Measurements from ENCODE around the gene PLXNA2. TPM values are rescaled to one million over a fixed set of nuclear protein-coding genes. Genes with fewer than 3 reads are reported as not detected.

The PLXNA2 gene
- total RNA-seq, 2 donors from 2014 or later: 44.5 to 51.6 TPM

GRCh38 chr1:208219659-208220282 is 24.4 kb downstream of the PLXNA2 start:
- intact Hi-C loops (cut with DNase I): no loop called here
- H3K27me3 ChIP-seq: no peaks in the 10 kb centered on the region
- 66 to 76% methylated on average over 12 to 15 of the region's 15 CpGs for WGBS, 2 donors
- ATAC-seq: peak; percentile 33
- H3K36me3 ChIP-seq (replicated peaks in 1 of 2; ENCODE audit: insufficient read depth in 1 of 2, low read depth in 2 of 2): peaks cover 0 to 15% of the 10 kb centered on the region in 2 donors
- peak overlapping the region in 2 of 4 donors; percentile 35 to 42 for H3K27ac ChIP-seq
- no peak overlapping the region for H3K4me3 ChIP-seq
- H3K9me3 ChIP-seq: no peaks in the 10 kb centered on the region
- H3K4me1 ChIP-seq: peaks cover 38% of the 10 kb centered on the region
- no peak for TF ChIP-seq POLR2A (IDR thresholded peaks at IDR 0.05)
- TF ChIP-seq CTCF (IDR thresholded peaks at IDR 0.05): no peak
- peak in 1 of 4 donors; percentile 35 for DNase-seq

GRCh38 chr1:208219098-208219658 is 25.0 kb downstream of the PLXNA2 start:
- Histone ChIP-seq H3K4me1 (peaks cover 38% of the 10 kb centered on the region), H3K9me3 (no peaks in the 10 kb centered on the region), H3K36me3 (replicated peaks in 1 of 2; ENCODE audit: insufficient read depth in 1 of 2, low read depth in 2 of 2) (peaks cover 0 to 18% of the 10 kb centered on the region in 2 donors), H3K4me3 (no peak overlapping the region), H3K27ac (peak overlapping the region in 2 of 4 donors; percentile 17 to 35), H3K27me3 (no peaks in the 10 kb centered on the region)
- no peak for DNase-seq
- TF ChIP-seq CTCF (IDR thresholded peaks at IDR 0.05): no peak
- TF ChIP-seq POLR2A (IDR thresholded peaks at IDR 0.05): no peak
- 89% methylated on average over 5 of the region's 5 CpGs for WGBS, 2 donors
- no peak for ATAC-seq
- intact Hi-C loops (cut with DNase I): no loop called here

- intact Hi-C loops (cut with DNase I): no loop called here
- peaks cover 0 to 18% of the 10 kb centered on the region in 2 donors for H3K36me3 ChIP-seq (replicated peaks in 1 of 2; ENCODE audit: insufficient read depth in 1 of 2, low read depth in 2 of 2)
- 72 to 79% methylated on average over 12 of the region's 12 CpGs for WGBS, 2 donors
- H3K27ac ChIP-seq: peak overlapping the region in 2 of 4 donors; percentile 12 to 35
- no peaks in the 10 kb centered on the region for H3K27me3 ChIP-seq
- DNase-seq: no peak
- no peak overlapping the region for H3K4me3 ChIP-seq
- H3K4me1 ChIP-seq: peaks cover 40% of the 10 kb centered on the region
- no peak for ATAC-seq
- TF ChIP-seq POLR2A (IDR thresholded peaks at IDR 0.05) (no peak), CTCF (IDR thresholded peaks at IDR 0.05) (no peak)
- no peaks in the 10 kb centered on the region for H3K9me3 ChIP-seq
Measured at GRCh38 chr1:208218237-208219097, 25.7 kb downstream of the PLXNA2 start.

- whole genome bisulfite sequencing, 2 donors: 82 to 86% methylated on average over 9 to 10 of the region's 10 CpGs
Measured at GRCh38 chr1:208217781-208218180, 26.4 kb downstream of the PLXNA2 start.

More at GRCh38 chr1:208217781-208218180, 26.4 kb downstream of the PLXNA2 start:
- no peak for TF ChIP-seq POLR2A (IDR thresholded peaks at IDR 0.05)
- TF ChIP-seq CTCF (IDR thresholded peaks at IDR 0.05): no peak
- H3K27me3 ChIP-seq: no peaks in the 10 kb centered on the region
- DNase-seq (no peak), ATAC-seq (no peak)
- no peak overlapping the region for H3K27ac ChIP-seq
- peaks cover 45% of the 10 kb centered on the region for H3K4me1 ChIP-seq
- no peaks in the 10 kb centered on the region for H3K9me3 ChIP-seq
- peaks cover 0 to 18% of the 10 kb centered on the region in 2 donors for H3K36me3 ChIP-seq (replicated peaks in 1 of 2; ENCODE audit: insufficient read depth in 1 of 2, low read depth in 2 of 2)
- no peak overlapping the region for H3K4me3 ChIP-seq
- intact Hi-C loops (cut with DNase I): no loop called here

Measured in body of pancreas (tissue), 4 donors.